Natural killer cell treated with Interleukin-12 subunit alpha and Interleukin-12 subunit beta and Interleukin-15 and Interleukin-18, amount 100 ng/mL, for 72 hours (primary cell): Measurements from ENCODE around the gene PIGV. TPM values are rescaled to one million over a fixed set of nuclear protein-coding genes. Genes with fewer than 3 reads are reported as not detected.

Source experiments
- ATAC-seq, 2 donors: fragments of 150-1000 bp; cut with Tn5 transposase in 1 of 2; sonication (Bioruptor Pico), chemical (Tn5 transposase) in 1 of 2; 2 replicates each; pipeline ENCODE4 v1.10.0; 2021
- DNase-seq: peaks from one replicate; pipeline ENCODE4 v3.0.0; 2022; ENCODE audit warnings: low spot score
- H3K27ac Mint-ChIP-seq, 2 donors: 1 replicate in 1 of 2; 2 replicates in 1 of 2; pipeline ENCODE4 v1.8.0; 2022; ENCODE audit warnings: mixed read lengths in 2 of 2, mild to moderate bottlenecking in 1 of 2, moderate library complexity in 1 of 2
- H3K27me3 Mint-ChIP-seq, 2 donors: 1 replicate in 1 of 2; 2 replicates in 1 of 2; pipeline ENCODE4 v1.8.0; 2022; ENCODE audit warnings: mixed read lengths in 2 of 2
- H3K36me3 Mint-ChIP-seq: one replicate; pipeline ENCODE4 v1.8.0; 2022; ENCODE audit warnings: mixed read lengths
- H3K4me1 Mint-ChIP-seq, 2 donors: 1 replicate in 1 of 2; 2 replicates in 1 of 2; pipeline ENCODE4 v1.8.0; 2022; ENCODE audit warnings: low read depth in 2 of 2, mixed read lengths in 2 of 2, mild to moderate bottlenecking in 1 of 2
- H3K4me3 Mint-ChIP-seq: one replicate; pipeline ENCODE4 v1.8.0; 2022; ENCODE audit warnings: mixed read lengths
- H3K9me3 Mint-ChIP-seq: 2 replicates; pipeline ENCODE4 v1.8.0; 2022; ENCODE audit warnings: mixed read lengths
- total RNA-seq, 2 donors: library from RNA; stranded (reverse); gene quantifications; one replicate each; pipeline ENCODE4 v1.2.3, GENCODE V29; 2022

The PIGV gene
- total RNA-seq, 2 donors from 2014 or later: 44.3 to 60.2 TPM

- Mint-ChIP-seq H3K4me1 (peaks cover 15 to 21% of the 10 kb centered on the region in 2 donors), H3K9me3 (no peaks in the 10 kb centered on the region), H3K36me3 (peaks cover 7% of the 10 kb centered on the region), H3K27ac (peak overlapping the region in 1 of 2 donors; percentile 31), H3K27me3 (no peaks in the 10 kb centered on the region), H3K4me3 (no peak overlapping the region)
- DNase-seq (no peak), ATAC-seq (no peak)
Observed at GRCh38 chr1:26822737-26823395, 35.1 kb downstream of the PIGV start.

GRCh38 chr1:26824731-26825130, 37.0 kb downstream of the PIGV start:
- DNase-seq (no peak), ATAC-seq (no peak)
- peaks cover 32 to 37% of the 10 kb centered on the region in 2 donors for H3K4me1 Mint-ChIP-seq
- H3K4me3 Mint-ChIP-seq: no peak overlapping the region
- peak overlapping the region in 1 of 2 donors; percentile 86 for H3K27ac Mint-ChIP-seq
- peaks cover 8% of the 10 kb centered on the region for H3K36me3 Mint-ChIP-seq
- H3K9me3 Mint-ChIP-seq: no peaks in the 10 kb centered on the region
- H3K27me3 Mint-ChIP-seq: no peaks in the 10 kb centered on the region

- ATAC-seq: peak; percentile 93 to 95
- no peaks in the 10 kb centered on the region for H3K27me3 Mint-ChIP-seq
- H3K27ac Mint-ChIP-seq: peak within 1 kb of the TSS; percentile 99
- no peaks in the 10 kb centered on the region for H3K9me3 Mint-ChIP-seq
- H3K36me3 Mint-ChIP-seq: peaks cover 12% of the 10 kb centered on the region
- H3K4me3 Mint-ChIP-seq: peak within 1 kb of the TSS; percentile 96
- H3K4me1 Mint-ChIP-seq: peaks cover 38 to 42% of the 10 kb centered on the region in 2 donors
- DNase-seq: peak; percentile 85
Observed at GRCh38 chr1:26826261-26827105, 38.7 kb downstream of the PIGV start, which contains the start of gene ZDHHC18. ZDHHC18 (plus strand) TSS chr1:26826688; CDS start chr1:26826805, 117 bp downstream.

- peaks cover 12% of the 10 kb centered on the region for H3K36me3 Mint-ChIP-seq
- no peak for DNase-seq
- peak overlapping the region; percentile 96 for H3K4me3 Mint-ChIP-seq
- H3K27me3 Mint-ChIP-seq: no peaks in the 10 kb centered on the region
- ATAC-seq: no peak
- no peaks in the 10 kb centered on the region for H3K9me3 Mint-ChIP-seq
- H3K27ac Mint-ChIP-seq: peak overlapping the region; percentile 99
- H3K4me1 Mint-ChIP-seq: peaks cover 43 to 49% of the 10 kb centered on the region in 2 donors
Observed at GRCh38 chr1:26827106-26827604, 39.4 kb downstream of the PIGV start.

GRCh38 chr1:26827663-26828062, 39.9 kb downstream of the PIGV start:
- peaks cover 14% of the 10 kb centered on the region for H3K36me3 Mint-ChIP-seq
- H3K27me3 Mint-ChIP-seq: no peaks in the 10 kb centered on the region
- peaks cover 48 to 54% of the 10 kb centered on the region in 2 donors for H3K4me1 Mint-ChIP-seq
- no peaks in the 10 kb centered on the region for H3K9me3 Mint-ChIP-seq
- peak overlapping the region; percentile 96 for H3K4me3 Mint-ChIP-seq
- DNase-seq: no peak
- ATAC-seq: no peak
- H3K27ac Mint-ChIP-seq: peak overlapping the region; percentile 99

GRCh38 chr1:26828411-26828991, 40.8 kb downstream of the PIGV start:
- H3K4me1 Mint-ChIP-seq: peaks cover 53 to 62% of the 10 kb centered on the region in 2 donors
- H3K36me3 Mint-ChIP-seq: peaks cover 18% of the 10 kb centered on the region
- H3K4me3 Mint-ChIP-seq: peak overlapping the region; percentile 96
- H3K27ac Mint-ChIP-seq: peak overlapping the region; percentile 99
- DNase-seq: no peak
- H3K27me3 Mint-ChIP-seq: no peaks in the 10 kb centered on the region
- H3K9me3 Mint-ChIP-seq: no peaks in the 10 kb centered on the region
- ATAC-seq: no peak

- peaks cover 21% of the 10 kb centered on the region for H3K36me3 Mint-ChIP-seq
- H3K27ac Mint-ChIP-seq: peak overlapping the region; percentile 99
- H3K9me3 Mint-ChIP-seq: no peaks in the 10 kb centered on the region
- H3K4me1 Mint-ChIP-seq: peaks cover 61 to 71% of the 10 kb centered on the region in 2 donors
- DNase-seq: no peak
- H3K27me3 Mint-ChIP-seq: no peaks in the 10 kb centered on the region
- peak overlapping the region; percentile 96 for H3K4me3 Mint-ChIP-seq
- no peak for ATAC-seq
Observed at GRCh38 chr1:26829184-26829911, 41.6 kb downstream of the PIGV start.

- ATAC-seq: no peak
- Mint-ChIP-seq H3K27ac (peak overlapping the region; percentile 99), H3K27me3 (no peaks in the 10 kb centered on the region), H3K36me3 (peaks cover 29% of the 10 kb centered on the region), H3K4me3 (peak overlapping the region; percentile 83), H3K4me1 (peaks cover 68 to 78% of the 10 kb centered on the region in 2 donors), H3K9me3 (no peaks in the 10 kb centered on the region)
- no peak for DNase-seq
Observed at GRCh38 chr1:26831059-26831458, 43.3 kb downstream of the PIGV start.

GRCh38 chr1:26831546-26832248, 43.9 kb downstream of the PIGV start:
- H3K4me3 Mint-ChIP-seq: peak overlapping the region; percentile 83

GRCh38 chr1:26832249-26832960, 44.7 kb downstream of the PIGV start:
- peak overlapping the region; percentile 83 for H3K4me3 Mint-ChIP-seq
- ATAC-seq: no peak

More at GRCh38 chr1:26831546-26832248, 43.9 kb downstream of the PIGV start:
- H3K27ac Mint-ChIP-seq: peak overlapping the region; percentile 99
- H3K36me3 Mint-ChIP-seq: peaks cover 29% of the 10 kb centered on the region
- H3K27me3 Mint-ChIP-seq: no peaks in the 10 kb centered on the region
- ATAC-seq: no peak
- DNase-seq: no peak
- H3K4me1 Mint-ChIP-seq: peaks cover 65 to 78% of the 10 kb centered on the region in 2 donors
- H3K9me3 Mint-ChIP-seq: no peaks in the 10 kb centered on the region

GRCh38 chr1:26833432-26834405, 46.0 kb downstream of the PIGV start:
- Mint-ChIP-seq H3K27me3 (no peaks in the 10 kb centered on the region), H3K27ac (peak overlapping the region; percentile 99), H3K4me1 (peaks cover 58 to 75% of the 10 kb centered on the region in 2 donors), H3K36me3 (peaks cover 27% of the 10 kb centered on the region), H3K9me3 (no peaks in the 10 kb centered on the region), H3K4me3 (peak overlapping the region; percentile 83)
- ATAC-seq (peak; percentile 93 to 96), DNase-seq (peak; percentile 90)

More at GRCh38 chr1:26832249-26832960, 44.7 kb downstream of the PIGV start:
- H3K27ac Mint-ChIP-seq: peak overlapping the region; percentile 99
- peaks cover 64 to 75% of the 10 kb centered on the region in 2 donors for H3K4me1 Mint-ChIP-seq
- no peaks in the 10 kb centered on the region for H3K9me3 Mint-ChIP-seq
- no peak for DNase-seq
- no peaks in the 10 kb centered on the region for H3K27me3 Mint-ChIP-seq
- peaks cover 27% of the 10 kb centered on the region for H3K36me3 Mint-ChIP-seq
